OCI-LY7 (cell line): ENCODE measurements around the gene SPC24. TPM values are rescaled to one million over a fixed set of nuclear protein-coding genes. Genes with fewer than 3 reads are reported as not detected.

ENCODE experiments used
- BruUV-seq: library from RNA; stranded (reverse); fragments of 400-500 nt; replicated peaks from 2 replicates; lab custom pipeline; 2021; lab: Mats Ljungman, UMichigan
- CTCF ChIA-PET: fragments of 300-600 bp; sonication (Branson Sonifier 250); formaldehyde crosslinking; loops from one replicate; lab custom pipeline; 2022; ENCODE audit warnings: antibody characterized with exemption; ENCODE audit not compliant: unreplicated experiment; lab: Charles Lee
- POLR2A ChIA-PET: fragments of 300-600 bp; sonication (Branson Sonifier 250); formaldehyde crosslinking; loops from one replicate; lab custom pipeline; 2022; ENCODE audit warnings: antibody characterized with exemption; lab: Charles Lee
- DNase-seq: peaks from one replicate; pipeline ENCODE4 v3.0.0-alpha.2; 2015; ENCODE audit warnings: low spot score
- H2AFZ ChIP-seq: fragments of 200-600 bp; sonication (generic), shearing (Covaris generic); 2 replicates; pipeline ENCODE4 v1.6.1; 2014; ENCODE audit warnings: mild to moderate bottlenecking, antibody characterized with exemption, low read length, moderate library complexity
- H3K27ac ChIP-seq: fragments of 200-600 bp; sonication (generic); 2 replicates; pipeline ENCODE4 v1.5.1; 2014; ENCODE audit warnings: mixed run types, low read depth, mild to moderate bottlenecking, moderate library complexity, low read length, inconsistent platforms; ENCODE audit not compliant: poor library complexity, severe bottlenecking
- H3K36me3 ChIP-seq: fragments of 200-600 bp; sonication (generic); 2 replicates; pipeline ENCODE4 v1.6.1; 2014; ENCODE audit warnings: mild to moderate bottlenecking, antibody characterized with exemption, low read length, moderate library complexity, mixed read lengths; ENCODE audit not compliant: insufficient read depth
- H3K4me1 ChIP-seq: fragments of 200-600 bp; sonication (generic); 2 replicates; pipeline ENCODE4 v1.5.1; 2014; ENCODE audit warnings: mild to moderate bottlenecking, low read length; ENCODE audit not compliant: insufficient read depth, poor library complexity, severe bottlenecking
- H3K4me2 ChIP-seq: fragments of 200-600 bp; sonication (generic); 2 replicates; pipeline ENCODE4 v1.6.1; 2014; ENCODE audit warnings: mild to moderate bottlenecking, low read length
- H3K4me3 ChIP-seq: fragments of 200-600 bp; sonication (generic); 2 replicates; pipeline ENCODE4 v1.5.1; 2014; ENCODE audit warnings: mild to moderate bottlenecking, low read depth, low read length; ENCODE audit not compliant: poor library complexity, severe bottlenecking
- H3K79me2 ChIP-seq: fragments of 200-600 bp; sonication (generic); 2 replicates; pipeline ENCODE4 v1.6.1; 2016; ENCODE audit warnings: low read depth, mild to moderate bottlenecking, low read length, moderate library complexity, mixed read lengths; ENCODE audit not compliant: insufficient read depth
- H3K9me2 ChIP-seq: fragments of 200-600 bp; sonication (generic); 2 replicates; pipeline ENCODE4 v1.6.1; 2016; ENCODE audit warnings: mild to moderate bottlenecking, low read length, mixed read lengths; ENCODE audit not compliant: insufficient read depth
- H3K9me3 ChIP-seq: fragments of 200-600 bp; sonication (generic); 2 replicates; pipeline ENCODE4 v1.6.1; 2014; ENCODE audit warnings: mild to moderate bottlenecking, mixed run types, low read length, mixed read lengths
- H4K20me1 ChIP-seq: fragments of 200-600 bp; sonication (generic); 2 replicates; pipeline ENCODE4 v1.6.1; 2014; ENCODE audit warnings: mild to moderate bottlenecking, antibody characterized with exemption, low read length, moderate library complexity, mixed read lengths; ENCODE audit not compliant: insufficient read depth
- CTCF ChIP-seq: fragments of 200-600 bp; sonication (generic); conservative IDR thresholded peaks from 2 replicates; pipeline ENCODE4 v1.5.1; 2014; ENCODE audit warnings: mild to moderate bottlenecking, antibody characterized with exemption, low read length, moderate library complexity, mixed read lengths
- EZH2phosphoT487 ChIP-seq: fragments of 200-600 bp; sonication (generic); IDR thresholded peaks from 2 replicates; pipeline ENCODE4 v1.6.1; 2018; ENCODE audit warnings: low read depth, borderline replicate concordance, mild to moderate bottlenecking, mixed run types, antibody characterized with exemption, low read length, moderate library complexity, mixed read lengths
- intact Hi-C: fragments of 100-400 bp; cut with micrococcal nuclease; formaldehyde crosslinking; loops from one replicate; pipeline ENCODE4 v1.10.0; 2022; ENCODE audit not compliant: unreplicated experiment
- total RNA-seq, 2 experiments: library from RNA; depleted of rRNA in 1 of 2; stranded (reverse); fragments of >200 nt in 1 of 2; shearing (Covaris generic) in 1 of 2; gene quantifications; 2 replicates each; pipeline ENCODE4 v1.2.3, GENCODE V29; 2014 to 2022

The SPC24 gene
- total RNA-seq, 2 experiments from 2014 or later: 133 to 184 TPM

GRCh38 chr19:11194173-11194572 lies 38.6 kb upstream of the SPC24 start:
- intact Hi-C loops: loop anchor here (5.0 to 10.0 kb wide), 3 partner anchors 147 to 539 kb away; partner anchors contain the start of gene ILF3
- ChIA-PET POLR2A (interaction anchor here (0.5 to 1.0 kb wide), 2 partner anchors 26 to 320 kb away, joined by 3 to 4 read pairs; no protein-coding TSS in a partner anchor), CTCF (no interaction called here)

GRCh38 chr19:11192957-11193939 lies 37.7 kb upstream of the SPC24 start:
- Histone ChIP-seq H3K4me3 (peak overlapping the region; percentile 58), H3K9me2 (no peaks in the 10 kb centered on the region), H4K20me1 (no peaks in the 10 kb centered on the region), H2AFZ (no peak overlapping the region), H3K4me2 (peak overlapping the region; percentile 63), H3K4me1 (peaks cover 80% of the 10 kb centered on the region), H3K79me2 (peaks cover 60% of the 10 kb centered on the region), H3K27ac (peak overlapping the region; percentile 95), H3K36me3 (peaks cover 67% of the 10 kb centered on the region), H3K9me3 (no peaks in the 10 kb centered on the region)
- CTCF ChIA-PET: no interaction called here
- intact Hi-C loops: loop anchor here (5.0 to 10.0 kb wide), 3 partner anchors 146 to 538 kb away; partner anchors contain the start of gene ILF3
- BruUV-seq: no TSS peak
- POLR2A ChIA-PET: interaction anchor here (0.7 to 1.4 kb wide), 3 partner anchors 10 to 221 kb away, joined by 3 to 5 read pairs (median 3); no protein-coding TSS in a partner anchor
- no peak for DNase-seq
- no peak for TF ChIP-seq EZH2phosphoT487
- no peak for TF ChIP-seq CTCF

More at GRCh38 chr19:11194173-11194572, 38.6 kb upstream of the SPC24 start:
- peaks cover 58% of the 10 kb centered on the region for H3K36me3 ChIP-seq
- no peaks in the 10 kb centered on the region for H3K9me2 ChIP-seq
- no TSS peak for BruUV-seq
- peak overlapping the region; percentile 99 for H3K4me2 ChIP-seq
- no peak for TF ChIP-seq EZH2phosphoT487
- no peak for TF ChIP-seq CTCF
- peaks cover 53% of the 10 kb centered on the region for H3K79me2 ChIP-seq
- peak overlapping the region; percentile 97 for H3K4me3 ChIP-seq
- H2AFZ ChIP-seq: no peak overlapping the region
- H4K20me1 ChIP-seq: no peaks in the 10 kb centered on the region
- no peaks in the 10 kb centered on the region for H3K9me3 ChIP-seq
- H3K27ac ChIP-seq: peak overlapping the region; percentile 95
- no peak for DNase-seq
- H3K4me1 ChIP-seq: peaks cover 81% of the 10 kb centered on the region
